ENCODE data around the gene CCSAP.

DNA sequence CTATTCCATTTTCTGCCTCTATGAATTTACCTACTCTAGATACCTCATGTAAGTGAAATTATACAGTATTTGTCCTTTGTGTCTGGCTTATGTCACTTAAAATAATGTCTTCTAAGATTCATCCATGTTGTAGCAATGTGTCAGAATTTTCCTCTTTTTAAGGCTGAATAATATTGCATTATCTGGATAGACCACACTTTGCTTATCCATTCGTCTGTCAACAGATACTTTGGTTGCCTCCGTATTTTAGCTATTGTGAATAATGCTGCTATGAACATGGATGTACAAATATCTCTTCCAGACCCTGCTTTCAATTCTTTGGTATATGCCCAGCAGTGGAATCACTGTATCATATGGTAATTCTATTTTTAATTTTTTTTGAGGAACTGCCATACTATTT, 10.1 kb upstream of the CCSAP start:
- TF ChIP-seq, protein P1, sequence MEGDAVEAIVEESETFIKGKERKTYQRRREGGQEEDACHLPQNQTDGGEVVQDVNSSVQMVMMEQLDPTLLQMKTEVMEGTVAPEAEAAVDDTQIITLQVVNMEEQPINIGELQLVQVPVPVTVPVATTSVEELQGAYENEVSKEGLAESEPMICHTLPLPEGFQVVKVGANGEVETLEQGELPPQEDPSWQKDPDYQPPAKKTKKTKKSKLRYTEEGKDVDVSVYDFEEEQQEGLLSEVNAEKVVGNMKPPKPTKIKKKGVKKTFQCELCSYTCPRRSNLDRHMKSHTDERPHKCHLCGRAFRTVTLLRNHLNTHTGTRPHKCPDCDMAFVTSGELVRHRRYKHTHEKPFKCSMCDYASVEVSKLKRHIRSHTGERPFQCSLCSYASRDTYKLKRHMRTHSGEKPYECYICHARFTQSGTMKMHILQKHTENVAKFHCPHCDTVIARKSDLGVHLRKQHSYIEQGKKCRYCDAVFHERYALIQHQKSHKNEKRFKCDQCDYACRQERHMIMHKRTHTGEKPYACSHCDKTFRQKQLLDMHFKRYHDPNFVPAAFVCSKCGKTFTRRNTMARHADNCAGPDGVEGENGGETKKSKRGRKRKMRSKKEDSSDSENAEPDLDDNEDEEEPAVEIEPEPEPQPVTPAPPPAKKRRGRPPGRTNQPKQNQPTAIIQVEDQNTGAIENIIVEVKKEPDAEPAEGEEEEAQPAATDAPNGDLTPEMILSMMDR (IDR thresholded peaks at IDR 0.05): no peak
- TF ChIP-seq POLR2A (IDR thresholded peaks at IDR 0.05): no peak

Measured in Peyer's patch (tissue), 4 donors.